VCaP (cell line): Measurements from ENCODE around the gene DNA2.

ENCODE experiments used
- H3K27ac ChIP-seq: fragments of 450-650 bp; 2 replicates; pipeline ENCODE4 v1.5.1; 2017
- CTCF ChIP-seq: fragments of 450-650 bp; conservative IDR thresholded peaks from 2 replicates; pipeline ENCODE4 v1.5.1; 2017; ENCODE audit warnings: mild to moderate bottlenecking, moderate library complexity

The DNA2 gene

DNA sequence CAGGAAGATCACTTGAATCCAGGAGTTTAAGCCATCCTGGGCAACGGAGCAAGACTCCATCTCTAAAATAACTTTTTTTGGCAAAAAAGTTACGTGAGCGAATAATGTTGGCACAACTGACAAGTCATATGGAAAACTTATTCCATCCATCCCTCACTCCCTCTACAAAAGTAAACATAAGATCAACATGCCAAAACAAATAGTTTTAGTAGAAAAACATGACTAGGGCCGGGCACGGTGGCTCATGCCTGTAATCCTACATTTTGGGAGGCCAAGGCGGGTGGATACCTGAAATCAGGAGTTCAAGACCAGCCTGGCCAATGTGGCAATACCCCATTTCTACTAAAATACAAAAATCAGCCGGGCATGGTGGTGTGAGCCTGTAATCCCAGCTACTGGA is 29.9 kb upstream of the DNA2 start:
- no peak for TF ChIP-seq CTCF
- no peak overlapping the region for H3K27ac ChIP-seq

DNA sequence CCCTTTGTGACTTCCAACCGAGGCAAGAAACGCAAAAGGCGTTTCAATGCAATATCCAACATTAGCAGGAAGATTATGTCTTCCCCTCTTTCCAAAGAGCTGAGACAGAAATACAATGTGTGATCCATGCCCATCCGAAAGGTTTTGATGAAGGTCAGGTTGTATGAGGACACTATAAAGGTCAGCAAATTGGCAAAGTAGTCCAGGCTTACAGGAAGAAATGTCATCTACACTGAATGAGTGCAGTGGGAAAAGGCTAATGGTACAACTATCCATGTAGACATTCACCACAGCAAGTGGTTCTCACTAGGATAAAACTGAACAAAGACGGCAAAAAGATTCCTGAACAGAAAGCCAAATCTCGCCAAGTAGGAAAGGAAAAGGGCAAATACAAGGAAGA is 27.8 kb upstream of the DNA2 start:
- no peak for TF ChIP-seq CTCF

GRCh38 chr10:68496072-68496471 is 24.3 kb upstream of the DNA2 start:
- no peak overlapping the region for H3K27ac ChIP-seq

More for the DNA sequence above, 27.8 kb upstream of the DNA2 start:
- no peak overlapping the region for H3K27ac ChIP-seq

DNA sequence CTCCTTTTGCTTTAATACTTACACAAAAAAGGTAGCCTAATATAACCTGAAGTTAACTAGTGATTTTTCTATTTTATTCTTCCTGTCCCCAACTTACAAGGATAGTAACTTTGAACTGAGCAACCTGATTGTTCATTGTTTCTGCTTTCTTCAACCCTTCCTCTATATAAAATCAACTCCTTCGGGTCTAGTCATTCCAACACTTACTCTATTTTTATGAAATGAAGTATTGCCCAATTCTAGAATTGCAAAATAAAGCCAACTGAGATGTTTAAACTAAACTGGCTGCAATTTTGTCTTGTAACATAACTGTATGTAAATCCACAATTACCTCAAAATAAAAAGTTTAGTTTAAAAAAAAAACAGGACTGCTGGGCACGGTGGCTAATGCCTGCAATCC is 20.3 kb upstream of the DNA2 start:
- TF ChIP-seq CTCF, result no peak
- H3K27ac ChIP-seq, result no peak overlapping the region

More at GRCh38 chr10:68496072-68496471, 24.3 kb upstream of the DNA2 start:
- TF ChIP-seq CTCF, result no peak

GRCh38 chr10:68489919-68490318 is 18.1 kb upstream of the DNA2 start:
- no peak overlapping the region for H3K27ac ChIP-seq
- no peak for TF ChIP-seq CTCF

GRCh38 chr10:68474021-68474420 is 2.2 kb upstream of the DNA2 start:
- no peak for TF ChIP-seq CTCF
- H3K27ac ChIP-seq, result no peak overlapping the region

- no peak for TF ChIP-seq CTCF
- H3K27ac ChIP-seq, result peak overlapping the region; percentile 81
These were observed 649 bp downstream of the DNA2 start for GRCh38 chr10:68471063-68471585.
